NCI-H2171 (cell line): ENCODE results near the gene DNAJB4.
A peak's percentile ranks its signal among the peaks of the same experiment; 100 is the strongest.
"Not testable (repeated sequence)": the region's sequence is repeated elsewhere in the genome, so short reads cannot be mapped to it uniquely, and the experiment has no call there.

Source experiments
- DNase-seq: peaks from one replicate; lab custom pipeline; 2025; lab: John Stamatoyannopoulos, UW

DNAJB4 gene

DNA sequence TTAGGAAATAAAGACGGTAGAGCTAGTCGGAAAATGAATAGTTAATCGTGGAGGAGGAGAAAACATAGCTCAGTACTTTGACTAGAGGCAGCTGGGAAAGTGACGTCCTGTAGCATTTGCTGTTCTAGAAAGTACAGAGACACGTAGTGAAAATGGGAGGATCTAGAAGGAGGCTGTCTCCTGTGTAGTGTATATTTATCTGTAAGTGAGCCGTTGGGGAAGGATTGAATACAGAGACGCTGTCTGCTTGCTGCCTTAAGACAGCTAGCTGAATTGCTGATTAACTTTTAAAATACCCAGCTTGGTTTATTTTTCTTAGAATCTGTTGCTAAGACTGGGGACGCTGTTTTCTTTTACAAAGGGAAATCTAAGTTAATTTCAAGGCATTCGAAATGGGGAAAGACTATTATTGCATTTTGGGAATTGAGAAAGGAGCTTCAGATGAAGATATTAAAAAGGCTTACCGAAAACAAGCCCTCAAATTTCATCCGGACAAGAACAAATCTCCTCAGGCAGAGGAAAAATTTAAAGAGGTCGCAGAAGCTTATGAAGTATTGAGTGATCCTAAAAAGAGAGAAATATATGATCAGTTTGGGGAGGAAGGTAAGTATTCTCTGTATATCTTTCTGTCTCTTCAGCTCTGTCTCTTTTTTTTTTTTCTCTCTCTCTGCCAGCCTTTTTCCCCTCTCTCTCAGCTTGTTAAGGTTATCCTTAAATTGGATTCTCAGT lies at the start of gene DNAJB4:
Gene DNAJB4 (plus strand): TSS at position 221 of the 729 bp plus-strand sequence. CDS start 172 bp downstream, at position 393.
- peak; percentile 59 for DNase-seq

DNA sequence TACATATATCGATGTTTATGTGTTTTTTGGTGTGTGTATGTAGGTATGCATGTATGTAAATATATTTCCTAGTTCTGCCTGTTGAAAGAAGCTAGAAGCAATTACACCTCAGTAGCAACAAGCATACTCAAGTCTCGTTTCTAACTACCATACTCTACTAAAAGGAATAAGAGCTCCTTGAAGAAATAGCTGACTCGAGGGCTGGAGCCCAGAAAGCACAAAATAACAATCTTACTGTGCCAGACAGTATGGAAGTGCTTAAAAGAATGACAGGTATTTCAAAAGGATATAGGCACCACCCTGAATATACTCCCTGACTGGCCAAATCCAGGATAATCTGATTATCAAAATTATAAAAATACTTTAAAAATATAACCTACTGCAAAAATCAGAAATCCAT lies 49.0 kb upstream of the DNAJB4 start:
- DNase-seq: no peak

DNA sequence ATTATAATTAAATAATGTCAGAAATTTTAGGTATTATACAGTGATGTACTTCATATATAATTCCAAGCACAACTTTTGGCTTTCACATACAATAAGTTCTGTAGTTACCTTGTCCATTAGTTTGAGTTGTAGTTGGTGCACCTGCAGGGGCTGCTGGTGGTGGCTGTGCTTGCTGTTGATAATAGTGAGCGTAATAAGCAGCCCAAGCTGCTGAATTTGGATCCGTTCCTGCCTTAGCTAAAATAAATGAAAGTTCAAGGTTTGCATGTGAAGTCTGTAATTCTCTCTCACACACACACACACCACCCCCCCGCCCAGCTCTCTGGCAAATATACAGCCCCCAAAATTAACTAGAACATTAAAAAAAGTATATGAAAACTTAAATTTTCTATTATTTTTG lies 48.3 kb upstream of the DNAJB4 start:
- DNase-seq: no peak

DNA sequence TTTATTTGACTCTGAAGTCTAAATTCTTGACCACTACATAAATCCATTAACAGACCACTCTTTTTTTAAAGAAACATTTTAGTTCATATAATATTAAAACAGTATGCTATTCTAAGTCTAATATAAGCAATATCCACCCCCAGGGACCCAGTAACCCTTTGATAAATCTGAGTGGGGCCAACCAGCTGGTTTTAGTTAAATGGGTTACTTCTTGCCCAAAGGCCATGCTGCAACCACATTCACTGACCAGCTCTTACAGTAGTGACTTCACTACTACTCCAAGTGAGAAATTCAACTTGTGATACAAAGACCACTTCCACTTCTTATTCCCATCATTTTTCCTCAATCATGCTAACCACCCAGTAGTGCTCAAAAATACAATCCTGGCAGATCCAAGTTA lies 46.3 kb upstream of the DNAJB4 start:
- DNase-seq: no peak

DNA sequence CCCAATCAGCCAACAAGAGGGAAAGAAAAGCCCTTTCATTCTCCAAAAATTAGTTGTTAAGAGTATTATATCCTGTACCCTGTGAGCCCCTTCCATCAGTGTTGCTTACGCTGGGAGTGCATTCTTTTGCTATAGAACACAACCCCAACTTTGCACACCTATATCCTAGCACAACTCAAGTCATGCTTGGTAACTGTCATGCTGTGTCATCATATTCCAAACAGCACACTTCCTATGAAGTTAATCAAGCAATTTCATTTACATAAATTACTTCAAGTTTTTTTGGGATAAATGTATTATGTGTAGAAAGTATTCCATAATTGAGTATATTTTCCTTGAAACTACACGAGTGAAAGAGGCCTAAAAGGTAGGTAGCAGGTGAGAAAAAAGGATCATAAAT lies 45.9 kb upstream of the DNAJB4 start:
- no peak for DNase-seq

DNA sequence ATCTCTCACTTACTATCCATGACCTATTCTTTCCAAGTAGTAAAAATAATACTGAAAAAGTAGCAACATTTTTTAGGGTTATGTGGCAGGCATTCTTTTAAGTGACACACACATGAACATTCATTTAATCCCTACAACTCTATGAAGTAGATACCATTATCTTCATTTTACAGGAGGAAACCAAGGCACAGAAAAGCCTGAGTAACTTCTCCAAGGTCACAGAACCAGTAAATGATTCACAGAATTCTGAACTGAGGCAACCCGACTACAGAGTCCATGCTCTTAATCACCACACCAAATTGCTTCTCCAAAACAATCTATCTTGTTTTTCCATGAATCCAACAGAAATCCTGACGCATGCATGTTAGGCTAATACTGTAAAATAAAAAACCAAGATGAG lies 43.3 kb upstream of the DNAJB4 start:
- no peak for DNase-seq

DNA sequence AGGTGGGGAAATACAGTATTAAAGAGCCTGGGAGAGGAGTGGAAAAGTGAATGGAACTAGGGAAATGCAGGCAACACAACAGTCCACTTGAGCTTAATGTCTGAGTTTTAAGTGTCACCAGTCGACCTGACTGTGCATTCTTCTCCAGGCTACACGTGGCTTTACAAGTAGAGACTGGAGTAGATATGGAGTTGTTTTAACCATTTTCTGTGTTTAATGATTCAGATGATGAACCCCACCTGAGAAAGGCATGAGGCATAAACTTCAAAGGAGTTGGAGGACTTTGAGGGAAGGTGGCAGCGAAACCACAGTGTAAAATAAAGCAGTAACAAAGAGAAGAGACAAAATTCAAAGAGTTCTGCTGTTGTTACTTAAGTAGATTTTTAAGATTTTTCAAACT lies 38.4 kb upstream of the DNAJB4 start:
- no peak for DNase-seq

DNA sequence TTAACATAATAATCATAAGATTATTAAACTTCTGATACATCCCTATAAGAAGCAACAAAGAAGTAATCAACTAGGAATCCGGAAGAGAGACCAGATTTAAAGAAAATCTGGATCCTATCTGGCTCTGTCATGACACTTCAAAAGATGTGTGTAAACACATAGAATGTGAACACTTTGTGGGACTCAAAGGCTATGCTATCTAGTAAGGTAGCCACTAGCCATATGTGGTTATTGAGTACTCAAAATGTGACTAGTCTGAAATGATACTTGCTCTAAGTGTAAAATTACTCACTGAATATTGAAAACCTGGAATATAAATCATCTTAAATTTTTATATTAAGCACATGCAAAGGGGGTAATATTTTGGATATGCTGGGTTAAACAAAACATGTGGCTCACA lies 34.5 kb upstream of the DNAJB4 start:
- no peak for DNase-seq

DNA sequence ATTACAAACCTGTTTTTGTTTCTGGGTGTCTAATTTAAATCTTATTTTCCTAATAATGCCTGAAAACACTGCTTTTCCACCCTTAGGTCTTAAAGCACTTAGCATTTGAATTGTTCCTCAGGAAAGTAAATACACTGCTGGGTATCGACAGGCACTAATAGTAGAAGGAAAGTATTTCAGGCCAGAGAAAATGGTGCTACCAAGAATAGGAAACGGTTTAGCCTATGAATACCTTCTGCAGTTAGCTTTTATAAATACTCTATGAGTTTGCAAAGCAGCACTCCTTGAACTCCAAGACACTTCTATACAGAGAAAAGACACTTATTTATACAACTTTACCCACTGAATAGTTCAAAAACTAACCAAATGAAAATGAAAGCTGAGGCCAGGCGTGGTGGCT lies 32.7 kb upstream of the DNAJB4 start:
- DNase-seq: no peak

DNA sequence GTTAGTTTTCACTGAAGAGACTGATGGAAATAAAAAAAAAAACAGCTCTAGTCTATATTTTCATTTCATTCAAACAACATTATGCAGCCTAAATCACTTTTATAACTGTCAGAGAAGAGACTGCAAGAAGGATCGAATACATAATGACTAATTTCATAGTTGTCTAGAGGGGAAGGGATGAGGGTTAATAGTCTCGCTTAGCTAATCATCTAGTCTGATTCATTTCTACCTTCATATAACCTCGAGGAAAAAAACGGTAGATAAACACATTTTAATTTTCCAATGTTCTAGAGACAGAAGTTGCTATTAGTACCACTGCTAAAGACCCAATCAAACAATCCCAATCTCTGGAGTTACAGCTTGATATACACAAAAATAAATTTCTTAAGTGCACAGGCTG lies 29.4 kb upstream of the DNAJB4 start:
- no peak for DNase-seq

DNA sequence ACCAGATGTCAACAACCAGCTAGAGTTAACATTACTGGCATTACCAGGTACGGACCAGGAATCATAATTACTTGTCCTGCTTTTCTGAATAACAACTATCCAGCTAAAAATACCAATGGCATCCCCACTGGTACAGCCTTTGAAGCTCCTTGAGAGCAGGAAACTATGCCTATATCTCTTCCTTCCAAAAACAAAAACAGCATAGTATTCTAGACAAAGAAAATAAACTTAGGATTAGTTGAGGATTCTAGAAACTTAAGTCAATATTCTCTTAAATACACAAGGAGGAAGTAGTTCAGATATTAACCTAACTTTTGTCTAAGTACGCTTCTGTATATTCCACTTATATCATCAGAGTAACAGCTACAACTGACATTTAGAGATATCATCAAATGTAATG lies 28.8 kb upstream of the DNAJB4 start:
- DNase-seq: no peak

DNA sequence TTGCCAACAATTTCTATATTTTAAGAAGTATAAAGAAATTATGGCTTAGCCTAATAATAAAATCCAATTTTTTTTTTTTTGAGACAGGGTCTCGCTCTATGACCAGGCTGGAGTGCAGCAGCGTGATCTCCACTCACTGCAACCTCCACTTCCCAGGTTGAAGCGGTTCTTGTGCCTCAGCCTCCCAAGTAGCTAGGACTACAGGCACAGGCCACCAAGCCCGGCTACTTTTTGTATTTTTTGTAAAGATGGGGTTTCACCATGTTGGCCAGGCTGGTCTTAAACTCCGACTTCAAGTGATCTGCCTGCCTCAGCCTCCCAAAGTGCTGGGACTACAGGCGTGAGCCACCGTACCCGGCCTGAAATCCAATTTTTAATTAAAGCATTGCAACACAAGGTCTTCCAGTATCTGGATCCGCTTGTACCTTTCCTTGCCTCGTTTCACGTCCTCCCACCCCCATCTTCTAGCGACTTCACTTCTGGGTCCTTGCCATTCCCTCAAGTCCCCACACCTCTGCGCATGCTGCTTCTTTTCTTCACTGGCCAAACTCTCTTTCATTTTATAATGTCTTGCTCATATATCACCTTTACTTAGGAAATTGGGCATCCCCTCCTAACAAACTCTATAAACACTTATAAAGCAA lies 28.2 kb upstream of the DNAJB4 start:
- no peak for DNase-seq

DNA sequence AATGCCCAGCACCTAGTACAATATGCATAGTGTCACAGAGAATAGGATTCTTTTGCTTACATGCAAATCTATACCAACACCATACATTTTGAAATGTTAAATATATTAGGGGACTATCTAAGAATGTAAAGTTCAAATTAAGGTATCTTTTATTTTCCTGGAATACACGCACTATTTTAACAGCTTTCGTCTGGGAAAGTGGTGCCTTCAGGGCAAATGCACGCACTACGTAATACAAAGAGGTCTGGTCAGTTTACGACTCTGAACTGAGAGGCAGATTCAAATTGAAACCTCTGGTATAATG lies 26.8 kb upstream of the DNAJB4 start:
- no peak for DNase-seq

DNA sequence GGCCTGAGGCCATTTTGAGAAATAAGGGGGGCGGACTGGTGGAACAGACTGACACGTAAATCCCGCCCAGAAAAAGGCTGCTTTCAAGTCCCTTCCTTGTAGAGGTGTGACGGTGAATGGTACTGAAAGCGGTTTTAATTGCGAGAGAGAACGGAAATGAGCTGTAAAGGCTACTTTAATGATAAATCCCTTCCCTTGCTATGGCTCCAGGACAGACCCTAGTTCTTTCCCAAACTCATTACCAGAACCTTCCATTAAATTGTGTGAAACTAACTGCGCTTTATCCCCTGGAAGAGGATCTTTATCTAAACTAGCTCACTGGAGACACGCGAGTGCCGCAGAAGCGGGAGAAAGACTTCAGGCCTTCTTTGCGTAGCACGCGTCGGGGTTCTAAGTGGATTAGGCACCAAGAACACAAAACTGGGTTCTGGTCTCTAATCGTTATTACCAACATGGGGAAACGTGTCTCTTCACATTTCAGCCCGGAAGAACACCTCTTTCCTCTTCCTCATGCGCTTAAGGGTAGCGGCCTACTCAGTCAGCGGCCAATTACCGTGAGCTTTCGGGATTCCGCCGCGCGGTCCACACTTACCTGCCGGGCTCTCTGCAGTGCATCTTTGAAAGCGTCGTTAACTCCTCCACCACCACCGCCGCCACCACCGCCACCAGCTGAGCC lies 26.3 kb upstream of the DNAJB4 start:
- peak; percentile 75 for DNase-seq

DNA sequence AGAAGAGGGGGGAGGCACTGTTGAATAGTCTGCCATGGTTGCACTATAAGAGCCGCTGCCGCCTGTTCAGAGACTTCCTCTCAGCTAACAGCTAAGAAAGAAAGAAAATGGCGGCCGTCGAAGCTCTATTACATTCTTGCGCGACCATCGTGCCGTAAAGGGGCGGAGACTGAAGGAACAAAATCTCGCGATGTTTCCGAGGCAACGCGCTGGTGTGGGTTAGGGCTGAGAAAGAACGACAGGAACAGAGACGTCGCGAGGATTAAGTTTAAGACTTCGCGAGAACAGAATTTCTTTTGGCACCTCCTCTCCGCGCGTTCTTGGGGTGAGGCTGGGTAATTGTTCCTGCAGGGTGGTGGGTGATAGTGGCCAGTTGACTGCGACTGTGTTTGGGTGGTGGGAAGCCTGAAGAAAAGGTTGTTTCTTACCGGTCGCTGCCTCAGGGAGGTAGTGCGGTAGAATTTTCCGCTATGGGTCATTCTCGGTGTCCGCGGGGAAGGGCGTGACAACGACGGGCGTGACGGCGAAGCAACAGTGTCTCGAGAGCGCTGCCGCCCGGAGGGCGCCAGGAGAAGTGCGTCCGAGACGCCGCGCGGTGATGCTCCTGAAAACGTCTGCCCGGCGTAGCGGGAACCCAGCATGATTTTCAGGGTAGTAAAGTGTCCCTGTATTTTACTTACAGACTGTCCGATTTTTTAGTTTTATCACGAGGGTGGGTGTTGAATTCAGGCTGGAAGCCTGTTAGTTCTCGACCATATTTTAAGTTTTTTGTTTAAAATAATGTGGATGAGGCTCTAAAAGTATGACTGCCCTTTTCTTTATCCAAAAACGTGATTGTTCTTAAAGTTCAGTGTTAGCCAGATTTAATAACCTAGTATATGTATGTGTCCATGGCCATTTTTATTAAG lies 25.5 kb upstream of the DNAJB4 start, which contains the start of gene FUBP1:
Gene FUBP1 (minus strand): TSS at position 104 of the 908 bp plus-strand sequence. CDS start 68 bp downstream, at position 36.
- peak; percentile 97 for DNase-seq

DNA sequence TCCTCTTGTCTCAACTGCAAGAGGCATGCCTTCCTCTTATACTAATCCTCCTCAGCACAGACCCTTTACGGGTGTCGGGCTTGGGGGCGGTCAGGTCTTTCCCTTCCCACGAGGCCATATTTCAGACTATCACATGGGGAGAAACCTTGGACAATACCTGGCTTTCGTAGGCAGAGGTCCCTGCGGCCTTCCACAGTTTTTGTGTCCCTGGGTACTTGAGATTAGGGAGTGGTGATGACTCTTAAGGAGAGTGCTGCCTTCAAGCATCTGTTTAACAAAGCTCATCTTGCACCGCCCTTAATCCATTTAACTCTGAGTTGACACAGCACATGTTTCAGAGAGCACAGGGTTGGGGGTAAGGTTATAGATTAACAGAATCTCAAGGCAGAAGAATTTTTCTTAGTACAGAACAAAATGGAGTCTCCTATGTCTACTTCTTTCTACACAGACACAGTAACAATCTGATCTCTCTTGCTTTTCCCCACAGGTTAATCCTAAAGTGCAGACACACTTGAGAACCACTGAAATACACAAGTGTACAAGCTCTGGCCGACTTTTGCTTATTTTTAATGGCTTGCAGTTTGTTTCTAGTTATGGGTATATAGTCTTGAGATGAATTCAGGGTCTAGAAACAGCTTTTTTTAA lies 21.3 kb upstream of the DNAJB4 start:
- DNase-seq: not testable (repeated sequence)

DNA sequence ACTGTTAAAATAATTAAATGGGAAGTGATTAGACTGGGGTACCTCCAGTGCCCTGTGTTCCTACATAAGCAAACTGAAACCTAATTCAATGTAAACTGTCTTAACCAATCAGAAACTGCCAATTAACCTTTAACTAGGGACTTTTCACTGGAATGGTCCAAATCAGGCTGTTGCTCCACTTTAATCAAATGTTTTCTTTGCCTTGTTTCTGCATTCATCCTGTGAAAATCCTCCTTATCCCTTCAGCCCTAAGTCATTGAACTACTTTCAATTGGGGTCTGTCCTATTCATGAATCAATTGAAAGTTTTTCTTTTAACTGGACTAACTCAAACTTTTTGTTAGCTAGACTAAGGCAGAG lies 20.8 kb upstream of the DNAJB4 start:
- no peak for DNase-seq

DNA sequence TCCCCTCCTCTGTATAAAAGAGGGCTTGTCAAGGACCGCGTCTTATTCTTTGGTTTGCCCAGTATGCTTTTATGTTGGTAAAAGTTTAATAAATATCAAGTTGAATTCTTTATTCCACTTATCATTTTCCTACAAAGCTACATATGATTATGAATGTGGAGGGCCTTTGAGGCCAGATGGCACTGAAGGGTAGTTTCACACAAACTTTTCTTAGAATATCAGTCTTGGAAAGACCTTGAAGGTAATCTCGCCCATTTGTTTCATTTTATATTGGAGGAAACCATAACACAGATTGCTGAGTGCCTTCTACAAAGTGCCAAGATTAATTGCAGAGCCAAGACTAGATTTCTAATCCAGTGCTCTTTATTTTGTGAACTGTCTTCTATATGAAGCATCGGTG lies 20.1 kb upstream of the DNAJB4 start:
- DNase-seq: no peak

DNA sequence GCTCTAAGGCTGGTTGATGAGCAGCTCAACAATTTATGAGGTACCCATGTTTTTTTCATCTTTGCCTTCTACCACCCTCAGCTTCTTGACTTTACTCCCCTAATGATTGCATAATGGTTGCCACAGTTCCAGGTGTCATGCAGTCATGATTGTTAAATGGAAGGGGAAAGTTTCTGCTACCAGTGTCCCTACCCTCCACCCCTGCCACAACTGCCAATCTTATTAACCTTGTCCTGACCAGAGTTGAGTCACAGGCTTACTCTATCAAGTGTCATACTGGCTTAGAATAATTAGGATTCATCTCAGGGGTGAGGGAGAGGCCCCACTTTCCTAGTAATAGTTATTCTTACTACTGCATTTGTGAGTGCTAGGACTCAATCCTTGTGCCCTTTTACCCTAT lies 17.9 kb upstream of the DNAJB4 start:
- no peak for DNase-seq

DNA sequence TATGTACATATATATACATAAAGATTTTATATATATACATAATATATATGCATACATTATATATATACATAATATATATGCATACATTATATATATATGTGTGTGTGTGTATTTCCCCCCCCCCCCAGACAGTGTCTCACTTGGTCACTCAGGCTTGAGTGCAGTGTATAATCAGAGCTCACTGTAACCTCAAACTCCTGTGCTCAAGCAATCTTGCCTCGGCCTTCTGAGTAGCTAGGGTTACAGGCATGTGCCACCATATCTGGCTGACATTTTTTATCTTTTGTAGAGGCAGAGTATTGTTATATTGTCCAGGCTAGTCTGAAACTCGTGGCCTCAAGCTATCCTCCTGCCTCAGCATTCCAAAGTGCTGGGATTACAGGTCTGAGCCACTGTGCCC lies 16.8 kb upstream of the DNAJB4 start:
- no peak for DNase-seq

DNA sequence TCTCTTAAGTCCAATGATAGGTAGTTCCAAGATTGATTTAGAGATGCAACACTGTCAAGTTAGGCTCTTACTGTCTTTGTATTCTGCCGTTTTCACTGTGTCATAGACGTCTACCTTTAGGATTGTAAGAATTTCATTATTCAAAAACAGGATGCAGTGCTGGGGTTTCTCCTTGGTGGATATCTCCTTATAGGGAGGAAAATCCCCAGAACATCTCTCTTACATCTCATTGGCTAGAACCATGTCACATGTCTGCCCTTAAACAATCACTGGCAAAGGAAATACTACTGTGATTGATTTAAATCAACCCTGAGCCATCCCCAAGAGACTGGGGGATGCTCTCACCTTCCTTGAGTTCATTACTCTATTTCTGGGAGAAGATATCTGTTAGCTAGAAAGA lies 15.0 kb upstream of the DNAJB4 start:
- no peak for DNase-seq

DNA sequence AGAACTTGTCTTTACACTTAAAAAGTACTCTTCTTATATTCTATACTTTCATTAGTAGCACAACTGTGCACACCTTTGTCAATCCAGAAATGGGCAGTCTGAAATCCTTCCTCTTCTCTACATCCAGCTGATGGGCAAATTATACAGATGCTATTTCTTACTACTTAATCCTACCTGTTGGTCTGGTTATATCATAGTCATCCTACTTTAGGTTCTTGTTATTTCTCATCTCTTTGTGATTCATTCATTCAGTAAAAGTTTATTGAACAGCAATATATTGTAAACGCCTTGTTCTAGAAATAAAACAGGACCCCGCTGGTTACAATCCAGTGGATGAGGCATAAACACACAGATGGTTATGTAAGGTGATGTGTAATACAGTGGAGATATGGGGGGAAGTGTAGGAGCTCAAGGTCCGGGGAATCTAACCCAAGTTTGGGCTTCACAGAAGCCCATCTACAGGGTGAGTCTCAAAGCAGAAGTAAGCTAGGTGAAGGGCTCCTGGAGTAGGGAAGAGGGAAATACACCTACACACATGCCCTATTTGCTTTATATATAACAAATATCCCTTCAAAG lies 14.0 kb upstream of the DNAJB4 start:
- no peak for DNase-seq
